Panc1 (cell line): Measurements from ENCODE around the gene CRADD. TPM values are rescaled to one million over a fixed set of nuclear protein-coding genes. Genes with fewer than 3 reads are reported as not detected.

Experiments
- ATAC-seq: fragments of 200-7000 bp; cut with Tn5 transposase; 2 replicates; pipeline ENCODE4 v1.9.1; 2020; ENCODE audit warnings: mild to moderate bottlenecking, moderate library complexity
- BruUV-seq: library from RNA; stranded (reverse); fragments of 400-500 nt; replicated peaks from 2 replicates; lab custom pipeline; 2021; lab: Mats Ljungman, UMichigan
- CTCF ChIA-PET: fragments of 300-600 bp; sonication (Branson Sonifier 250); formaldehyde crosslinking; loops from one replicate; lab custom pipeline; 2022; ENCODE audit warnings: antibody characterized with exemption; lab: Charles Lee
- POLR2A ChIA-PET: fragments of 300-600 bp; sonication (Branson Sonifier 250); formaldehyde crosslinking; loops from one replicate; lab custom pipeline; 2022; ENCODE audit warnings: antibody characterized with exemption; lab: Charles Lee
- DNase-seq: peaks from one replicate; pipeline ENCODE4 v3.0.0-alpha.2; 2010; ENCODE audit warnings: low read depth, low spot score
- H3K27ac ChIP-seq: 2 replicates; pipeline ENCODE4 v1.5.1; 2011; ENCODE audit warnings: mild to moderate bottlenecking, low read length, inconsistent platforms
- H3K27me3 ChIP-seq: fragments of 200-500 bp; sonication (Bioruptor generic); 2 replicates; pipeline ENCODE4 v1.6.0; 2014; ENCODE audit warnings: low read length, inconsistent platforms; ENCODE audit not compliant: control insufficient read depth, insufficient read depth
- H3K36me3 ChIP-seq: fragments of 200-500 bp; sonication (Bioruptor generic); 2 replicates; pipeline ENCODE4 v1.5.1; 2014; ENCODE audit warnings: inconsistent platforms, mild to moderate bottlenecking, low read length, moderate library complexity; ENCODE audit not compliant: control insufficient read depth, insufficient read depth
- H3K4me1 ChIP-seq: 2 replicates; pipeline ENCODE4 v1.5.1; 2011; ENCODE audit warnings: inconsistent platforms, mild to moderate bottlenecking, low read length, moderate library complexity; ENCODE audit not compliant: control insufficient read depth, insufficient read depth
- H3K4me3 ChIP-seq, 2 experiments: 2 replicates each; pipeline ENCODE4 v1.5.1; 2011 to 2012; ENCODE audit warnings: low read depth in 2 of 2, low read length in 2 of 2, mild to moderate bottlenecking in 2 of 2, inconsistent platforms in 1 of 2, moderate library complexity in 1 of 2
- H3K9me3 ChIP-seq: fragments of 200-500 bp; sonication (Bioruptor generic); 2 replicates; pipeline ENCODE4 v1.5.1; 2014; ENCODE audit warnings: low read depth, mild to moderate bottlenecking, inconsistent platforms, low read length, moderate library complexity; ENCODE audit not compliant: control insufficient read depth, insufficient read depth
- CTCF ChIP-seq: fragments of 450-650 bp; IDR thresholded peaks from 2 replicates; pipeline ENCODE4 v1.5.1; 2017; ENCODE audit warnings: mild to moderate bottlenecking
- POLR2AphosphoS5 ChIP-seq: IDR thresholded peaks from 2 replicates; pipeline ENCODE4 v1.6.1; 2012; ENCODE audit warnings: mild to moderate bottlenecking, low read depth, low read length, moderate library complexity
- REST ChIP-seq, 2 experiments: IDR thresholded peaks; 2 replicates each; pipeline ENCODE4 v1.6.1; 2011 to 2012; ENCODE audit warnings: low read depth in 2 of 2, control low read depth in 1 of 2, low read length in 1 of 2, mild to moderate bottlenecking in 1 of 2, moderate library complexity in 1 of 2; ENCODE audit not compliant: insufficient read depth in 1 of 2
- SIN3A ChIP-seq: IDR thresholded peaks from 2 replicates; pipeline ENCODE4 v1.6.1; 2012; ENCODE audit warnings: low read depth, mild to moderate bottlenecking, low read length, moderate library complexity, borderline replicate concordance; ENCODE audit not compliant: insufficient read depth
- TCF7L2 ChIP-seq: IDR thresholded peaks from 2 replicates; pipeline ENCODE4 v1.6.1; 2011; ENCODE audit warnings: mild to moderate bottlenecking, low read depth, low read length, inconsistent platforms
- in situ Hi-C: cut with HindIII; loops from 2 replicates; pipeline ENCODE4 v1.10.0; 2016; ENCODE audit warnings: low sequenced_read_pairs, low pct_unique_long_range_greater_than_20kb
- intact Hi-C: fragments of 100-400 bp; cut with micrococcal nuclease; formaldehyde crosslinking; loops from one replicate; pipeline ENCODE4 v1.10.0; 2022; ENCODE audit not compliant: unreplicated experiment
- total RNA-seq: library from RNA; stranded (reverse); gene quantifications from one replicate; pipeline ENCODE4 v1.2.1, GENCODE V29; 2021; ENCODE audit not compliant: unreplicated experiment

The CRADD gene
- total RNA-seq, 1 experiment from 2014 or later: 7.0 TPM

- ChIA-PET CTCF (interaction anchor here (0.6 kb wide), 1 partner anchor 289 kb away, joined by 3 read pairs; no protein-coding TSS in a partner anchor), POLR2A (no interaction called here)
- in situ Hi-C loops: no loop called here
- H3K27me3 ChIP-seq: no peaks in the 10 kb centered on the region
- H3K4me1 ChIP-seq: no peaks in the 10 kb centered on the region
- H3K9me3 ChIP-seq: no peaks in the 10 kb centered on the region
- intact Hi-C loops: no loop called here
- ATAC-seq (no peak), DNase-seq (no peak)
- TF ChIP-seq POLR2AphosphoS5 (no peak), TCF7L2 (no peak), SIN3A (no peak), REST (IDR thresholded peaks at IDR 0.05; ENCODE audit: insufficient read depth in 1 of 2, low read depth in 2 of 2, low read length in 1 of 2) (no peak), CTCF (no peak)
- no peaks in the 10 kb centered on the region for H3K36me3 ChIP-seq
- H3K4me3 ChIP-seq: no peak overlapping the region
- no peak overlapping the region for H3K27ac ChIP-seq
- BruUV-seq: no TSS peak
Measured at GRCh38 chr12:93852173-93852591, 175.0 kb downstream of the CRADD start.

GRCh38 chr12:93853698-93854478, 176.7 kb downstream of the CRADD start:
- Histone ChIP-seq H3K4me1 (no peaks in the 10 kb centered on the region), H3K9me3 (no peaks in the 10 kb centered on the region), H3K27ac (no peak overlapping the region), H3K27me3 (no peaks in the 10 kb centered on the region), H3K36me3 (no peaks in the 10 kb centered on the region), H3K4me3 (no peak overlapping the region)
- ChIA-PET CTCF (no interaction called here), POLR2A (no interaction called here)
- TF ChIP-seq REST (IDR thresholded peaks at IDR 0.05; ENCODE audit: insufficient read depth in 1 of 2, low read depth in 2 of 2, low read length in 1 of 2) (no peak), SIN3A (no peak), TCF7L2 (no peak), CTCF (no peak), POLR2AphosphoS5 (no peak)
- in situ Hi-C loops: no loop called here
- ATAC-seq: no peak
- BruUV-seq: no TSS peak
- intact Hi-C loops: no loop called here
- DNase-seq: no peak
